Measurements from ENCODE around the gene RUSC1. TPM values are rescaled to one million over a fixed set of nuclear protein-coding genes. Genes with fewer than 3 reads are reported as not detected.

The RUSC1 gene
- total RNA-seq, 1 donor, result 15.6 TPM

- Histone ChIP-seq H3K4me3 (ENCODE audit: insufficient read depth, low read length) (no peak overlapping the region), H3K4me2 (ENCODE audit: insufficient read depth, low read length) (no peak overlapping the region), H3K4me1 (ENCODE audit: insufficient read depth, low read length) (peaks cover 37% of the 10 kb centered on the region), H3K79me2 (ENCODE audit: insufficient read depth, low read length) (peaks cover 34% of the 10 kb centered on the region), H3K9me3 (ENCODE audit: low read depth, low read length) (no peaks in the 10 kb centered on the region), H4K20me1 (ENCODE audit: insufficient read depth, low read length) (no peaks in the 10 kb centered on the region), H3K27me3 (ENCODE audit: insufficient read depth, low read length) (no peaks in the 10 kb centered on the region), H3K36me3 (ENCODE audit: insufficient read depth, low read length) (peaks cover 11% of the 10 kb centered on the region), H2AFZ (ENCODE audit: low read length) (no peak overlapping the region), H3K27ac (ENCODE audit: low read depth, low read length) (peak overlapping the region; percentile 87)
- peak; percentile 47 for TF ChIP-seq CTCF (IDR thresholded peaks at IDR 0.05; ENCODE audit: extremely low read depth, low read depth, low read length)
- no peak for DNase-seq (ENCODE audit: insufficient read length, low spot score, missing footprints)
Observed at GRCh38 chr1:155307247-155307740, 13.4 kb upstream of the RUSC1 start.

- H3K4me3 ChIP-seq (ENCODE audit: insufficient read depth, low read length), result peak within 1 kb of the TSS; percentile 99
- no peaks in the 10 kb centered on the region for H3K9me3 ChIP-seq (ENCODE audit: low read depth, low read length)
- H3K27me3 ChIP-seq (ENCODE audit: insufficient read depth, low read length), result no peaks in the 10 kb centered on the region
- peak within 1 kb of the TSS; percentile 90 for H2AFZ ChIP-seq (ENCODE audit: low read length)
- no peak for TF ChIP-seq CTCF (IDR thresholded peaks at IDR 0.05; ENCODE audit: extremely low read depth, low read depth, low read length)
- peaks cover 44% of the 10 kb centered on the region for H3K79me2 ChIP-seq (ENCODE audit: insufficient read depth, low read length)
- H3K4me1 ChIP-seq (ENCODE audit: insufficient read depth, low read length), result peaks cover 37% of the 10 kb centered on the region
- DNase-seq (ENCODE audit: insufficient read length, low spot score, missing footprints), result peak; percentile 99
- H3K36me3 ChIP-seq (ENCODE audit: insufficient read depth, low read length), result peaks cover 22% of the 10 kb centered on the region
- H4K20me1 ChIP-seq (ENCODE audit: insufficient read depth, low read length), result no peaks in the 10 kb centered on the region
- H3K27ac ChIP-seq (ENCODE audit: low read depth, low read length), result peak within 1 kb of the TSS; percentile 87
- H3K4me2 ChIP-seq (ENCODE audit: insufficient read depth, low read length), result peak within 1 kb of the TSS; percentile 99
Observed at GRCh38 chr1:155308493-155309422, 11.9 kb upstream of the RUSC1 start, which contains the start of gene FDPS. FDPS (plus strand) TSS chr1:155308866; CDS start chr1:155309790, 924 bp downstream.

DNA sequence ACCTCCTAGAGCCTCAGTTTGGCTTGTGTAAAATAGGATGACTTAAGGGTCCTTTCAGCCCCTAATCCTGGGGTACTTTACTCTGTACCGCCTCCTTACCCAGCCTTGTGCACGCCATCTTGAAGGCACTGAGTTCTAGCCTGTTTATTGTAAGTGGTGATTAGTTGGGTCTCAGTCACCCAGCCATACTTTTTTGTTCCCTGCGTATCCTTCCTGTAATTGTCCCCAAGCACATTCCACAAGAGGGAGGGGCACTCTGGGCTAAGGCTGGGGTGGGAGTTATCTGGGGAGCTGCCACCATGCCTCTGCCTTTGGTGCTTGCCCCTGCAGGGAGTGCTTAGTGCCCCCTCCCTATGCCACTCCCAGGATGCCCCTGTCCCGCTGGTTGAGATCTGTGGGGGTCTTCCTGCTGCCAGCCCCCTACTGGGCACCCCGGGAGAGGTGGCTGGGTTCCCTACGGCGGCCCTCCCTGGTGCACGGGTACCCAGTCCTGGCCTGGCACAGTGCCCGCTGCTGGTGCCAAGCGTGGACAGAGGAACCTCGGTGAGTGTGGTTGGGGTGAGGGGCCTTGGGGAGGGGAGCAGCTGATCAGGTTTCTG lies 11.2 kb upstream of the RUSC1 start:
- H4K20me1 ChIP-seq (ENCODE audit: insufficient read depth, low read length), result no peaks in the 10 kb centered on the region
- no peak for TF ChIP-seq CTCF (IDR thresholded peaks at IDR 0.05; ENCODE audit: extremely low read depth, low read depth, low read length)
- peak overlapping the region; percentile 99 for H3K4me3 ChIP-seq (ENCODE audit: insufficient read depth, low read length)
- H3K27ac ChIP-seq (ENCODE audit: low read depth, low read length), result peak overlapping the region; percentile 87
- peak overlapping the region; percentile 99 for H3K4me2 ChIP-seq (ENCODE audit: insufficient read depth, low read length)
- peak overlapping the region; percentile 90 for H2AFZ ChIP-seq (ENCODE audit: low read length)
- peaks cover 37% of the 10 kb centered on the region for H3K4me1 ChIP-seq (ENCODE audit: insufficient read depth, low read length)
- no peaks in the 10 kb centered on the region for H3K9me3 ChIP-seq (ENCODE audit: low read depth, low read length)
- H3K27me3 ChIP-seq (ENCODE audit: insufficient read depth, low read length), result no peaks in the 10 kb centered on the region
- peaks cover 44% of the 10 kb centered on the region for H3K79me2 ChIP-seq (ENCODE audit: insufficient read depth, low read length)
- H3K36me3 ChIP-seq (ENCODE audit: insufficient read depth, low read length), result peaks cover 22% of the 10 kb centered on the region
- DNase-seq (ENCODE audit: insufficient read length, low spot score, missing footprints), result peak; percentile 72

DNA sequence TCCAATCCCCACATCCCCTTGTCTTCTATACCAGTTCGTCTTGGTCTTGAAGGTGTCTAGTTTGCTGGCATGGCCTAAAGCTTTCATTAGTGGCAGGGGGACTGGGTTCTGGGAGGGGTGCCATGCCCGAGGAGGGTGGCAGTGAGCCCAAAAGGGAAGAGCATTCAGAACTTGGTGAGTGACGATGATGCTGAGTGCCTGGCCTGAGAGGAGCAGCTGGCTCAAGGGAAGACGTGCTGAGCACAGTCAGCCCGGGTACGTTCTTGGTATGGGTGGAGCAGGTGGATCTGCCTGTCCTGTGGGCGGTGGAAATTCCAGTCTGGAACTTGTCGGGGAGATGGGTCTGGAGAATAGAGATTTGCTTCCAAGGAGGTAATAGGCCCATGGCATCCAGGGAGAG lies 7.4 kb upstream of the RUSC1 start:
- H3K4me1 ChIP-seq (ENCODE audit: insufficient read depth, low read length), result peaks cover 11% of the 10 kb centered on the region
- H3K9me3 ChIP-seq (ENCODE audit: low read depth, low read length), result no peaks in the 10 kb centered on the region
- H4K20me1 ChIP-seq (ENCODE audit: insufficient read depth, low read length), result no peaks in the 10 kb centered on the region
- no peak overlapping the region for H3K4me3 ChIP-seq (ENCODE audit: insufficient read depth, low read length)
- no peak overlapping the region for H3K4me2 ChIP-seq (ENCODE audit: insufficient read depth, low read length)
- no peak overlapping the region for H2AFZ ChIP-seq (ENCODE audit: low read length)
- H3K79me2 ChIP-seq (ENCODE audit: insufficient read depth, low read length), result peaks cover 44% of the 10 kb centered on the region
- H3K36me3 ChIP-seq (ENCODE audit: insufficient read depth, low read length), result peaks cover 27% of the 10 kb centered on the region
- DNase-seq (ENCODE audit: insufficient read length, low spot score, missing footprints), result no peak
- no peaks in the 10 kb centered on the region for H3K27me3 ChIP-seq (ENCODE audit: insufficient read depth, low read length)
- TF ChIP-seq CTCF (IDR thresholded peaks at IDR 0.05; ENCODE audit: extremely low read depth, low read depth, low read length), result no peak
- H3K27ac ChIP-seq (ENCODE audit: low read depth, low read length), result no peak overlapping the region

All from osteoblast (primary cell).